Endometrium (tissue), 2 donors: Measurements from ENCODE around the gene ITGB7.

ENCODE experiments used
- FAIRE-seq: peaks from 2 replicates; lab custom pipeline; 2012; peaks lifted over from hg19 to GRCh38; lab: Jason Lieb, UNC
- donor health status: control.
- donor health status: control.

The ITGB7 gene

GRCh38 chr12:53196486-53196885 is 10.6 kb downstream of the ITGB7 start:
- no peak for FAIRE-seq

- FAIRE-seq = no peak
These were observed 11.3 kb downstream of the ITGB7 start for GRCh38 chr12:53195516-53196420.

GRCh38 chr12:53194973-53195372 is 12.1 kb downstream of the ITGB7 start:
- no peak for FAIRE-seq

- FAIRE-seq = no peak
These were observed 12.9 kb downstream of the ITGB7 start for GRCh38 chr12:53193985-53194716.

DNA sequence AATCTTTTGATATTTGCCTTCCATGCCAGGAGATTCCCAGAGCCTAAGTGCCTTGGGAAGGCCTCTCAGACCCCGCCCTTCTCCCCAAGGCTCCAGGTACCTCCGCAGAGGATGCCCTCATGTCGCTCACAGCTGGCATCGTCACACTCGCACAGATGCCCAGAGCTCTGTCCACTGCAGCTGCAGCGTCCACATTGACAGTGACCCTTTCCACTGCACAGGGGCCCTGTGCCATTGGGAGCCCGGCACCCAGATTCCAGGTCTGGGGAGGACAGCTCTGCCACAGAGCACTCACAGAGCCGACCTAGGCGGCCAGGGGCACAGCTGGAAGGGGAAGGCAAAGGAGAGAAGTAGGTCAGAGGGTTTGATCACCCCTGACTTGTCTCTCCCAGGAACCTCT is 14.0 kb downstream of the ITGB7 start:
- FAIRE-seq = no peak

DNA sequence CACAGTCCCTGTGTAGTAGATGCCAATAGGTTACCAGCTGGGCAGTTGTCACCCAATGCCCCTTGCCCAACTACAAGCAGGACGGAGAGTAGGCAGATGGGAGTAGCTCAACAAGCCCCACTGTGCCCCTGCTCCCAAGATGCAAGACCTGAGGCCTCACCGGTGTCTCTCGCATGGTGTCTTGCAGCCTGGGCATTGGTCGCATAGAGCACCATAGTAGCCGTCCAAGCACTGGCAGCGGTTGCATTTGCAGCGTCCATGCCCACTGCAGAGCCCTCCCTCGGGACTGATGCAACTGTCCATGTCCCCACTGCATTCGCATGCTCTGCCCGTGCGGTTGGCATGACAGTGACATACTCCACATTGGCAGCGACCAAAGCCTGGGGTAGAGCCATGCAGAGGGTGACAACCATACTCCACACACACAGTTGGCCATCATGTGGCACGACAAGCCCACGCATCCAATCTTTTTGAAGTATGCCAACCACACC is 14.5 kb downstream of the ITGB7 start:
- no peak for FAIRE-seq

DNA sequence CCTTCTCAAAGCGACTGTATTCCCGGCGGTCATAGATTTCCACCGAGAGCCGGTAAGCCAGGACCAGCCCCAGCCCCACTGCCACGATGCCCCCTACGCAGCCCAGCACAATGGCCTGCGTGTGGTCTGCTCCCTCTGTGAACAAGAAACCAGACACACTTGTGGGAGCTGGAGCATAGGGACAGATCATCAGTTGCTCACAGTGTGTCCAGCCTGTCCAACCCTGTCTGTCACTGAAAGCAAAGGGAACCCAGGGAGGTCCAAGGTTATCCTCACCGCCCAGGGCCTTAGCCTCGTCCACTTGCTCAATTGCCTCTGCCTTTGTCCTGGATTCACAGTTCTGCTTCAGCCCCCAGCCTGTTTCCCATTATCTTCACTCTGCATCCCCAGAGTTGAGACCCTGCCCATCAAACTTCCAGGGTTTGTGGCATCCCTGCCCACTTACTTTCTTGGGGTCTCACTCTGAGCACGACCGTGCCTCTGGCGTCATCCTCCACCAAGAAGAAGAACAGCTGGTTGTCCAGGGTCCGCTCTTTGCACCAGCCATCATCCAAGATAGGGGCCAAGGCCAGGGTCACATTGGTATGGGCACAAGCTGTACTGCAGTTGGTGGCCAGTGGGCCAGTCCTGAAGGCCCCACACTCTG is 15.0 kb downstream of the ITGB7 start:
- no peak for FAIRE-seq

GRCh38 chr12:53191096-53191884 is 15.8 kb downstream of the ITGB7 start:
- no peak for FAIRE-seq

DNA sequence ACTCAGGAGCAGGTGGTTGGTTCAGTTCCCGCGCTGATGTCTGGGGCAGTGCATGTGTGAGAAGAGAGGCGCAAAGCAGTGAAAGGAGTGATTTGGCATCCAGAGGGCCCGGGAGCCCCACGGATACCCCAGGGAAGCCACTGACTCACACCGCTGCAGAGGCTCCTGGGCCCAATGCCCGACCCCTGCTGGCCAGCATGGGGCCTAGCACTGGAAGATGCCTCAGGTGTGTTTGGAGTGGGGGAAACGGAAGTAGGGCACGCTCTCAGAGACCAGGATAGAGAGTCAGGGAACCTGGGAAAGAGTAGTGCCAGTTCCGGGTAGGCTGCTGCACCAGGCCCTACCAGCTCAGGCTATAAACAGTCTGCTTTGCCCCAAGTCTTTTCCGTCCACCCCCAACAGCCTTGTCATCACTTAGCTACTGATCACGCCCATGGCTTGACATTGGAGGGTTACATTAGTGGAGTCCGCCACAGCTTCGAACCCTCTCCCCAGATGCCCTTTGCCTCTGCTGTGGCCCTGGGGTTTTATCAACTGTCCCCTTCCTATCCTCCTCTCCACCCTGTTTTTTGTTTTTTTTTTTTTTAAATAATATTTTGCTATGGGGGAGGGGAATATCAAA is 16.8 kb downstream of the ITGB7 start:
- no peak for FAIRE-seq

DNA sequence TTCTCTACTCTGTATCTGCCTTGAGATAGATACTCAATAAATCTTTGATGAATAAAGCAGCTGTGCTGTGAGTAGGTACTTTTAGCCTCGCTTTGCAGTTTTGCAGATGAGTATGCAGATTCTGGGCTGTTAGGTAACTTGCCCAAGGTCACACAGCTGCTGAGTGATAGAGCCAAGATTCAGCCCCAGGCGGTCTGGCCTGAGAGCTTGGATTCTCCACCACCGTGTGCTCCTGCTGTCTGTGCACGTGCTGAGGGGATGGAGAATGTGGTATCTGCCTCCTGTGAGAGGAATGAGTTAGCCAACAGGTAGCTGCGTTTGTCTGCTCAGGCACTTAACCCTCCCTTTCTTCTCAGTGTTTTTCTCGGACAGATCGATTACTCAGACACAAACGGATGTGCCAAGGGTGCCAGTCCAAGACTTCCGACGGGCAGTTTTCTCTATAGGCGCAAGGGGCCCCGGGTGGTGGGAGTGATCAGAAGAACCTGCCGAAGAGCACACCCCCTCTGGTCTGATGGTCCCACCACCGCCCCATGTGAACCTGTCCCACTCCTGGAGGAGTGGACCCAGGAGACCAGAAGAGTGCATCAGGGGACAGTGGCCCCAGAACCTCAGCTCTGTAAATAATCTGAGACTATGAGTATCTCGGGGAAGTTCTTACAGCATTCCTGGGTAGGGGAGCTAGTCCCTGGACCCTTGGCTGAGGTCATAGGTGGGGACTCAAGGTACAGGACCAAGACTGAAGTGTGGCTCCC is 19.7 kb downstream of the ITGB7 start:
- FAIRE-seq = no peak

- no peak for FAIRE-seq
These were observed 20.3 kb downstream of the ITGB7 start for GRCh38 chr12:53186745-53187144.

DNA sequence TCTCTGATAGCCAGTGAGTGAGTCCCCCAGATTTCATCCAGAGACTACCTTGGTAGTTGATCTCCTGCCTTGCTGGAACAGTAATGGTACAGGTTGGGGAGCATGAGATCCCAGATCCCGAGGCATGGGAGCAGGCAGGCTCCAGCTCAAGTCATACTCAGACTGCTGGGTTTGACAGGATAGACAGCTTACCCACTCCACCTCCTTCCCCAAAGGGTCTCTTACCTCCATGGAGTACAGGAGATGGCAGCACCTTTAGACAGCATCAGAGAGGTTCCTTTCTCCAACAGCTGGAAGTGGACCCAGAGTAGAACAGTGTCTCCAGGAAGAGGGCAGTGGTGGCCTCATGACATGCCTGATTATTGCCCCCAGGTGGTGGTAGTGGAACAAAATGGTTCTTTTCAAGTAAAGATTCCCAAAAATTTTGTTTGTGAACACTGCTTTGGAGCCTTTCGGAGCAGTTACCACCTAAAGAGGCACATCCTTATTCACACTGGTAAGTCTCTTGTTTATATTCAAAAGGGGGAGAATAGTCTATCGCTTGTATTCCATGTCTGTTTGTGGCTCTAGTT is 21.4 kb downstream of the ITGB7 start:
- no peak for FAIRE-seq

DNA sequence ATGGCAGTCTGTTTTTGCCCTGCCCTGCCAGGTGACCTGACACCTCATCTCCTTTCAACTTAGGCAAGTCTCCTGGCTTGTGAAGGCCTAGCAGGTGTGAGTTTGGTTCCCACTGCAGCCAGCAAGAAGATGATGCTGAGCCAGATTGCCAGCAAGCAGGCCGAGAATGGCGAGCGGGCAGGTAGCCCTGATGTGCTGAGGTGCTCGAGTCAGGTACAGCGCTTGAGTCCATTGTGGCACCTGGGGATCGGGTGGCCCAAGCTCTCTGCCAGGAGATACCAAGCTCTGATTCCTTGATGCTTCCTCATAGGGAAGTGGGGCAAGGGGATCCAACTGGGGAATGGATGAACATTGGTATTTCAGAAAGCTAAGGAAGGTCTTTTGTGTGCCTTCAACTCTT is 22.2 kb downstream of the ITGB7 start:
- FAIRE-seq = no peak

- FAIRE-seq = no peak
These were observed 24.1 kb downstream of the ITGB7 start for GRCh38 chr12:53182903-53183302.

GRCh38 chr12:53181935-53182334 is 25.1 kb downstream of the ITGB7 start:
- no peak for FAIRE-seq

DNA sequence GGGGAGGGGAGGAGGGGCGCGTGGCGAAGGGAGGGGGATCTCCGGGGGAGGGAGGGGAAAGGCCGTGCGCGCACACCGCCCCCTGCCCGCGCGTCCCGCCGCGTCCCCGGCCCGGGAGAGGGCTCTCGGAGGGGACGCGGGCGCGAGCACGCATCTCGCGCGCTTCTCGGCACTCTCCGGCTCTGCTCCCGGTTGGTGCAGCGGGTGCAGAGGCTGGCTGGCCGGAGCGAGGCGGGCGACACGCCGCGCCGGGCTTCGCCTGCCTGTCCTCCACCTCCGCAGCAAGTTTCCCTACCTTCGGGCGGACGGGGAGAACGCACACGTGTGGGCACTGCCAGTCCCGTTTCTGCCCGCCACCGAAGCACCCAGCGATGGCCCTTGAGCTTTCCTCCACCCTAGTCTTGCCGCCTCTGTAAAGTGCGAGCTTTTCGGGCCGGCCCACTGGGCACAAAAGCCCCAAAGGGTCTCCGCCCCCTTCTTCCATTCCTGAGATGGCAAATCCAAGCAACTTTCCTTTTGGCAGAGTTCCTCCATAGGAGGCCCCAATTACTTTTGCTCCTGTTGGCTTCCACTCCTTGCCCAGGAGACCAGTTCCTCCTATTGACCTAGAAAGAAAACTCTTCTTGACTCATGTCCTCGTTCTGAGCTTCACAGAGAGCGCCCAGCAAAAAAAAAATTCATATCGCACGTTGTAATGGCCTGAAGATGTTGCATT is 26.0 kb downstream of the ITGB7 start:
- no peak for FAIRE-seq

GRCh38 chr12:53180220-53180930 is 26.7 kb downstream of the ITGB7 start, which contains the start of the genes CSAD and ZNF740:
CSAD (minus strand) TSS chr12:53180925; CDS start chr12:53173470, 7,455 bp downstream.
ZNF740 (plus strand) TSS chr12:53180722; CDS start chr12:53181984, 1,262 bp downstream.
- FAIRE-seq = no peak

GRCh38 chr12:53179687-53180219 is 27.3 kb downstream of the ITGB7 start:
- no peak for FAIRE-seq
